IMR-90 (cell line): ENCODE measurements around the gene MX1. TPM values are rescaled to one million over a fixed set of nuclear protein-coding genes. Genes with fewer than 3 reads are reported as not detected.
A peak's percentile ranks its signal among the peaks of the same experiment; 100 is the strongest.

Experiments used
- ATAC-seq: fragments of 200-7000 bp; cut with Tn5 transposase; 2 replicates; pipeline ENCODE4 v1.9.1; 2020; ENCODE audit warnings: low read depth, mild to moderate bottlenecking, moderate library complexity
- BruUV-seq: library from RNA; stranded (reverse); fragments of 400-500 nt; replicated peaks from 2 replicates; lab custom pipeline; 2021; lab: Mats Ljungman, UMichigan
- CTCF ChIA-PET: fragments of 300-600 bp; formaldehyde crosslinking; extraction: SDS; loops from one replicate; lab custom pipeline; 2021; ENCODE audit warnings: antibody characterized with exemption; lab: Yijun Ruan, JAX
- POLR2A ChIA-PET: fragments of 300-600 bp; sonication (Branson Sonifier 250); formaldehyde crosslinking; loops from one replicate; lab custom pipeline; 2022; ENCODE audit warnings: antibody characterized with exemption; ENCODE audit not compliant: unreplicated experiment; lab: Charles Lee
- DNase-seq: peaks from one replicate; pipeline ENCODE4 v3.0.0; 2013
- H2AFZ ChIP-seq: replicated peaks from 2 replicates; pipeline ENCODE3; 2013; ENCODE audit warnings: low read length, mild to moderate bottlenecking; ENCODE audit not compliant: poor library complexity
- H2AK5ac ChIP-seq: 2 replicates; pipeline ENCODE4 v1.6.1; 2013; ENCODE audit warnings: low read depth, low read length, inconsistent platforms
- H2AK9ac ChIP-seq: replicated peaks from 2 replicates; pipeline ENCODE3; 2013; ENCODE audit warnings: mild to moderate bottlenecking, low read depth, low read length, moderate library complexity; ENCODE audit not compliant: poor library complexity
- H2BK120ac ChIP-seq: 2 replicates; pipeline ENCODE4 v1.6.1; 2013; ENCODE audit warnings: low read depth, low read length, inconsistent platforms
- H2BK15ac ChIP-seq: 3 replicates; pipeline ENCODE4 v1.6.1; 2013; ENCODE audit warnings: low read depth, low read length, inconsistent platforms
- H2BK20ac ChIP-seq: 2 replicates; pipeline ENCODE4 v1.6.1; 2013; ENCODE audit warnings: low read depth, mild to moderate bottlenecking, inconsistent platforms, low read length, moderate library complexity
- H2BK5ac ChIP-seq: 2 replicates; pipeline ENCODE4 v1.6.1; 2013; ENCODE audit warnings: mild to moderate bottlenecking, low read depth, low read length, inconsistent platforms; ENCODE audit not compliant: poor library complexity, severe bottlenecking
- H3K14ac ChIP-seq: replicated peaks from 2 replicates; pipeline ENCODE4 v1.6.1; 2013; ENCODE audit warnings: low read depth, low read length, inconsistent platforms
- H3K18ac ChIP-seq: 2 replicates; pipeline ENCODE4 v1.6.1; 2013; ENCODE audit warnings: low read depth, low read length, control low read depth
- H3K23ac ChIP-seq: 2 replicates; pipeline ENCODE4 v1.6.1; 2013; ENCODE audit warnings: low read depth, low read length, inconsistent platforms
- H3K27ac ChIP-seq: 2 replicates; pipeline ENCODE4 v1.5.1; 2013; ENCODE audit warnings: mild to moderate bottlenecking, control low read depth, low read length; ENCODE audit not compliant: insufficient read depth
- H3K27me3 ChIP-seq: 2 replicates; pipeline ENCODE4 v1.6.1; 2013; ENCODE audit warnings: low read length; ENCODE audit not compliant: control insufficient read depth, insufficient read depth
- H3K36me3 ChIP-seq: 2 replicates; pipeline ENCODE4 v1.6.1; 2013; ENCODE audit warnings: low read length, mixed read lengths; ENCODE audit not compliant: control insufficient read depth, insufficient read depth
- H3K4ac ChIP-seq: 2 replicates; pipeline ENCODE4 v1.6.1; 2013; ENCODE audit warnings: low read depth, low read length, inconsistent platforms
- H3K4me1 ChIP-seq: 2 replicates; pipeline ENCODE4 v1.6.1; 2013; ENCODE audit warnings: low read length, mixed read lengths; ENCODE audit not compliant: control insufficient read depth, insufficient read depth
- H3K4me2 ChIP-seq: 2 replicates; pipeline ENCODE4 v1.6.1; 2013; ENCODE audit warnings: low read depth, mild to moderate bottlenecking, control low read depth, low read length, moderate library complexity
- H3K4me3 ChIP-seq: 2 replicates; pipeline ENCODE4 v1.5.1; 2013; ENCODE audit warnings: low read depth, mild to moderate bottlenecking, control low read depth, low read length, moderate library complexity; ENCODE audit not compliant: insufficient read depth
- H3K56ac ChIP-seq: 2 replicates; pipeline ENCODE4 v1.6.1; 2013; ENCODE audit warnings: low read length, inconsistent platforms; ENCODE audit not compliant: insufficient read depth; ENCODE audit errors: extremely low read depth
- H3K79me1 ChIP-seq, 2 experiments: 2 replicates each; pipeline ENCODE4 v1.6.1; 2013; ENCODE audit warnings: low read length in 2 of 2, inconsistent platforms in 1 of 2, low read depth in 1 of 2
- H3K9ac ChIP-seq: 2 replicates; pipeline ENCODE4 v1.6.1; 2013; ENCODE audit warnings: low read depth, low read length, control low read depth
- H3K9me1 ChIP-seq: 2 replicates; pipeline ENCODE4 v1.6.1; 2013; ENCODE audit warnings: low read length, inconsistent platforms; ENCODE audit not compliant: insufficient read depth
- H3K9me3 ChIP-seq: 2 replicates; pipeline ENCODE4 v1.6.1; 2013; ENCODE audit warnings: low read length; ENCODE audit not compliant: control insufficient read depth, insufficient read depth
- H4K20me1 ChIP-seq: 2 replicates; pipeline ENCODE4 v1.6.1; 2013; ENCODE audit warnings: low read length, inconsistent platforms; ENCODE audit not compliant: insufficient read depth
- H4K5ac ChIP-seq: 2 replicates; pipeline ENCODE4 v1.6.1; 2013; ENCODE audit warnings: mild to moderate bottlenecking, low read depth, low read length, control low read depth
- H4K8ac ChIP-seq, 2 experiments: 2 replicates each; pipeline ENCODE4 v1.6.1; 2013; ENCODE audit warnings: low read depth in 2 of 2, low read length in 2 of 2, control low read depth in 1 of 2, inconsistent platforms in 1 of 2
- H4K91ac ChIP-seq: 2 replicates; pipeline ENCODE4 v1.6.1; 2013; ENCODE audit warnings: low read depth, low read length, inconsistent platforms; ENCODE audit not compliant: insufficient read depth
- BHLHE40 ChIP-seq: fragments of 150-350 bp; IDR thresholded peaks from 2 replicates; pipeline ENCODE4 v1.6.1; 2016; ENCODE audit warnings: mild to moderate bottlenecking, low read depth, low read length
- CEBPB ChIP-seq: IDR thresholded peaks from 2 replicates; pipeline ENCODE4 v1.6.1; 2012; ENCODE audit warnings: low read depth, low read length, improper control_type of control experiment
- CHD1 ChIP-seq: IDR thresholded peaks from 2 replicates; pipeline ENCODE4 v1.6.1; 2012; ENCODE audit warnings: low read depth, low read length, improper control_type of control experiment
- FOS ChIP-seq: fragments of 150-350 bp; IDR thresholded peaks from 2 replicates; pipeline ENCODE4 v1.6.1; 2016; ENCODE audit warnings: low read depth, low read length
- MAFK ChIP-seq: IDR thresholded peaks from 2 replicates; pipeline ENCODE4 v1.6.1; 2012; ENCODE audit warnings: low read depth, low read length, improper control_type of control experiment
- MAZ ChIP-seq: IDR thresholded peaks from 2 replicates; pipeline ENCODE4 v1.6.1; 2012; ENCODE audit warnings: low read depth, mild to moderate bottlenecking, low read length, improper control_type of control experiment, moderate library complexity, borderline replicate concordance
- MXI1 ChIP-seq: IDR thresholded peaks from 2 replicates; pipeline ENCODE4 v1.6.1; 2012; ENCODE audit warnings: low read depth, mild to moderate bottlenecking, low read length, moderate library complexity, borderline replicate concordance
- NFE2L2 ChIP-seq: fragments of 150-350 bp; IDR thresholded peaks from 2 replicates; pipeline ENCODE4 v1.6.1; 2016; ENCODE audit warnings: low read depth, mild to moderate bottlenecking, low read length
- POLR2A ChIP-seq: IDR thresholded peaks from 2 replicates; pipeline ENCODE4 v1.6.1; 2012; ENCODE audit warnings: mild to moderate bottlenecking, low read depth, low read length
- RAD21 ChIP-seq: IDR thresholded peaks from 2 replicates; pipeline ENCODE4 v1.6.1; 2012; ENCODE audit warnings: low read length, improper control_type of control experiment
- RCOR1 ChIP-seq: IDR thresholded peaks from 2 replicates; pipeline ENCODE4 v1.6.1; 2012; ENCODE audit warnings: mild to moderate bottlenecking, low read length, improper control_type of control experiment; ENCODE audit not compliant: insufficient replicate concordance
- RFX5 ChIP-seq: IDR thresholded peaks from 2 replicates; pipeline ENCODE4 v1.8.0; 2012; ENCODE audit warnings: low read depth, mild to moderate bottlenecking, low read length, moderate library complexity
- SMC3 ChIP-seq: fragments of 150-350 bp; IDR thresholded peaks from 2 replicates; pipeline ENCODE4 v1.6.1; 2016; ENCODE audit warnings: low read depth, mild to moderate bottlenecking, antibody characterized with exemption, low read length, moderate library complexity
- WGBS, 2 experiments: methylation state at CpG; one replicate each; pipeline versions ENCODE4 v1.1.5 to v1.1.7; 2013; ENCODE audit warnings: missing lambda C conversion rate in 2 of 2; ENCODE audit not compliant: insufficient read length in 1 of 2; ENCODE audit errors: extremely low coverage in 2 of 2; 5-methylcytosine and 5-hydroxymethylcytosine counted together
- dilution Hi-C: fragments of 300-500 bp; cut with HindIII; formaldehyde crosslinking; loops from one replicate; pipeline ENCODE4 v1.14.3; 2018; ENCODE audit warnings: low sequenced_read_pairs; ENCODE audit not compliant: unreplicated experiment
- in situ Hi-C: fragments of 300-500 bp; cut with MboI; formaldehyde crosslinking; loops from 3 replicates; pipeline ENCODE4 v1.14.3; 2019; ENCODE audit warnings: low sequenced_read_pairs, inconsistent platforms, mixed read lengths
- intact Hi-C: fragments of 100-400 bp; cut with micrococcal nuclease; formaldehyde crosslinking; loops from 2 replicates; pipeline ENCODE4 v1.10.0; 2022
- polyA plus RNA-seq, 3 experiments: library from polyadenylated mRNA; depleted of rRNA; stranded (reverse); fragments of >200 nt; gene quantifications; 2 replicates each; pipeline ENCODE4 v1.2.3, GENCODE V29; 2012; ENCODE audit warnings: low replicate concordance in 1 of 3
- total RNA-seq: library from RNA; depleted of rRNA; stranded (reverse); fragments of >200 nt; gene quantifications from 2 replicates; pipeline ENCODE4 v1.2.3, GENCODE V29; 2012
- TF ChIP-seq, protein P1 (sequence below): conservative IDR thresholded peaks from 2 replicates; pipeline ENCODE4 v1.5.1; 2012; ENCODE audit warnings: mild to moderate bottlenecking, low read depth, low read length, improper control_type of control experiment
- TF ChIP-seq, protein P2 (sequence below): fragments of 150-350 bp; IDR thresholded peaks from 2 replicates; pipeline ENCODE4 v1.6.1; 2017; ENCODE audit warnings: mild to moderate bottlenecking, antibody characterized with exemption, low read length, low read depth
- TF ChIP-seq, protein P3 (sequence below): fragments of 150-350 bp; IDR thresholded peaks from 2 replicates; pipeline ENCODE4 v1.6.1; 2016; ENCODE audit warnings: low read depth, mild to moderate bottlenecking, low read length, moderate library complexity, borderline replicate concordance

The MX1 gene
- total and polyA plus RNA-seq, 2 of the 4 experiments (the other 2 are of a cell fraction) = 1.0 to 2.5 TPM

- ChIA-PET CTCF (no interaction called here), POLR2A (no interaction called here)
- no CpG with 5 or more reads among the region's 7 CpGs for WGBS, 2 experiments
Measured at GRCh38 chr21:41425588-41425953, 468 bp upstream of the MX1 start.

More at GRCh38 chr21:41425588-41425953, 468 bp upstream of the MX1 start:
- no peak overlapping the region for H3K23ac ChIP-seq
- H3K36me3 ChIP-seq = no peaks in the 10 kb centered on the region
- H2AFZ ChIP-seq = peak overlapping the region; percentile 84
- no peak overlapping the region for H2AK9ac ChIP-seq
- no peak overlapping the region for H2AK5ac ChIP-seq
- BruUV-seq = no TSS peak
- H3K4me3 ChIP-seq = peak overlapping the region; percentile 58; the same call in 1 of the 2 replicates
- dilution Hi-C loops = no loop called here
- H4K91ac ChIP-seq = no peak overlapping the region
- H3K9me3 ChIP-seq = no peaks in the 10 kb centered on the region
- peak overlapping the region; percentile 89; the same call in 1 of the 2 replicates for H3K4me2 ChIP-seq
- H3K27ac ChIP-seq = no peak overlapping the region
- H4K5ac ChIP-seq = no peak overlapping the region
- no peak for ATAC-seq
- no peak overlapping the region for H3K4ac ChIP-seq
- intact Hi-C loops = no loop called here
- in situ Hi-C loops = no loop called here
- peaks cover 3% of the 10 kb centered on the region; the same call in 1 of the 2 replicates for H3K9me1 ChIP-seq
- no peak overlapping the region for H4K8ac ChIP-seq
- no peak overlapping the region for H3K56ac ChIP-seq
- TF ChIP-seq MAZ (no peak), POLR2A (no peak), FOS (no peak), RAD21 (no peak), SMC3 (no peak), CEBPB (no peak), MAFK (no peak), RFX5 (no peak), RCOR1 (no peak), NFE2L2 (no peak), CHD1 (no peak), MXI1 (no peak), BHLHE40 (no peak)
- TF ChIP-seq, protein P1, sequence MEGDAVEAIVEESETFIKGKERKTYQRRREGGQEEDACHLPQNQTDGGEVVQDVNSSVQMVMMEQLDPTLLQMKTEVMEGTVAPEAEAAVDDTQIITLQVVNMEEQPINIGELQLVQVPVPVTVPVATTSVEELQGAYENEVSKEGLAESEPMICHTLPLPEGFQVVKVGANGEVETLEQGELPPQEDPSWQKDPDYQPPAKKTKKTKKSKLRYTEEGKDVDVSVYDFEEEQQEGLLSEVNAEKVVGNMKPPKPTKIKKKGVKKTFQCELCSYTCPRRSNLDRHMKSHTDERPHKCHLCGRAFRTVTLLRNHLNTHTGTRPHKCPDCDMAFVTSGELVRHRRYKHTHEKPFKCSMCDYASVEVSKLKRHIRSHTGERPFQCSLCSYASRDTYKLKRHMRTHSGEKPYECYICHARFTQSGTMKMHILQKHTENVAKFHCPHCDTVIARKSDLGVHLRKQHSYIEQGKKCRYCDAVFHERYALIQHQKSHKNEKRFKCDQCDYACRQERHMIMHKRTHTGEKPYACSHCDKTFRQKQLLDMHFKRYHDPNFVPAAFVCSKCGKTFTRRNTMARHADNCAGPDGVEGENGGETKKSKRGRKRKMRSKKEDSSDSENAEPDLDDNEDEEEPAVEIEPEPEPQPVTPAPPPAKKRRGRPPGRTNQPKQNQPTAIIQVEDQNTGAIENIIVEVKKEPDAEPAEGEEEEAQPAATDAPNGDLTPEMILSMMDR = no peak
- TF ChIP-seq, protein P2, sequence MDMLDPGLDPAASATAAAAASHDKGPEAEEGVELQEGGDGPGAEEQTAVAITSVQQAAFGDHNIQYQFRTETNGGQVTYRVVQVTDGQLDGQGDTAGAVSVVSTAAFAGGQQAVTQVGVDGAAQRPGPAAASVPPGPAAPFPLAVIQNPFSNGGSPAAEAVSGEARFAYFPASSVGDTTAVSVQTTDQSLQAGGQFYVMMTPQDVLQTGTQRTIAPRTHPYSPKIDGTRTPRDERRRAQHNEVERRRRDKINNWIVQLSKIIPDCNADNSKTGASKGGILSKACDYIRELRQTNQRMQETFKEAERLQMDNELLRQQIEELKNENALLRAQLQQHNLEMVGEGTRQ = no peak
- TF ChIP-seq, protein P3, sequence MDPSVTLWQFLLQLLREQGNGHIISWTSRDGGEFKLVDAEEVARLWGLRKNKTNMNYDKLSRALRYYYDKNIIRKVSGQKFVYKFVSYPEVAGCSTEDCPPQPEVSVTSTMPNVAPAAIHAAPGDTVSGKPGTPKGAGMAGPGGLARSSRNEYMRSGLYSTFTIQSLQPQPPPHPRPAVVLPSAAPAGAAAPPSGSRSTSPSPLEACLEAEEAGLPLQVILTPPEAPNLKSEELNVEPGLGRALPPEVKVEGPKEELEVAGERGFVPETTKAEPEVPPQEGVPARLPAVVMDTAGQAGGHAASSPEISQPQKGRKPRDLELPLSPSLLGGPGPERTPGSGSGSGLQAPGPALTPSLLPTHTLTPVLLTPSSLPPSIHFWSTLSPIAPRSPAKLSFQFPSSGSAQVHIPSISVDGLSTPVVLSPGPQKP = no peak
- no peak overlapping the region for H2BK15ac ChIP-seq
- H3K9ac ChIP-seq = no peak overlapping the region
- H3K79me1 ChIP-seq = no peaks in the 10 kb centered on the region
- H2BK20ac ChIP-seq = no peak overlapping the region
- peaks cover 21% of the 10 kb centered on the region for H3K27me3 ChIP-seq
- no peak overlapping the region for H2BK120ac ChIP-seq
- H4K20me1 ChIP-seq = no peaks in the 10 kb centered on the region
- no peak for DNase-seq
- H3K14ac ChIP-seq = no peak overlapping the region
- no peak overlapping the region for H2BK5ac ChIP-seq
- no peaks in the 10 kb centered on the region; the same call in 1 of the 2 replicates for H3K4me1 ChIP-seq
- no peak overlapping the region for H3K18ac ChIP-seq
